Trophoblast cell (in vitro differentiated cells and primary cell): ENCODE data around the gene CLEC16A.

Experiments used
- DNase-seq, 2 donors: peaks; one replicate each; pipeline ENCODE4 v3.0.0-alpha.2; 2016
- H2AFZ ChIP-seq: 2 replicates; pipeline ENCODE4 v1.6.1; 2013; ENCODE audit warnings: low read length, moderate library complexity, mild to moderate bottlenecking; ENCODE audit not compliant: insufficient read depth, poor library complexity
- H2AK5ac ChIP-seq: 2 replicates; pipeline ENCODE4 v1.6.1; 2013; ENCODE audit warnings: mild to moderate bottlenecking, low read length
- H2BK120ac ChIP-seq: 2 replicates; pipeline ENCODE4 v1.6.1; 2013; ENCODE audit warnings: low read length, mild to moderate bottlenecking, moderate library complexity; ENCODE audit not compliant: insufficient read depth, poor library complexity
- H2BK12ac ChIP-seq: 2 replicates; pipeline ENCODE4 v1.6.1; 2013; ENCODE audit warnings: mild to moderate bottlenecking, low read length, moderate library complexity
- H2BK5ac ChIP-seq: 2 replicates; pipeline ENCODE4 v1.6.1; 2013; ENCODE audit warnings: low read length, low read depth, moderate library complexity, mild to moderate bottlenecking; ENCODE audit not compliant: poor library complexity
- H3K14ac ChIP-seq: 2 replicates; pipeline ENCODE4 v1.6.1; 2013; ENCODE audit warnings: mild to moderate bottlenecking, low read length
- H3K18ac ChIP-seq: 2 replicates; pipeline ENCODE4 v1.6.1; 2013; ENCODE audit warnings: mild to moderate bottlenecking, low read length
- H3K23ac ChIP-seq: 2 replicates; pipeline ENCODE4 v1.6.1; 2013; ENCODE audit warnings: low read length
- H3K27ac ChIP-seq: 2 replicates; pipeline ENCODE4 v1.5.1; 2013; ENCODE audit warnings: low read depth, mild to moderate bottlenecking, inconsistent platforms, low read length, moderate library complexity
- H3K27me3 ChIP-seq: 2 replicates; pipeline ENCODE4 v1.6.1; 2013; ENCODE audit warnings: inconsistent platforms, mild to moderate bottlenecking, low read length, moderate library complexity; ENCODE audit not compliant: insufficient read depth
- H3K36me3 ChIP-seq, 2 experiments: 1 replicate in 1 of 2; 2 replicates in 1 of 2; pipeline ENCODE4 v1.6.1; 2013; ENCODE audit warnings: low read length in 2 of 2, mild to moderate bottlenecking in 2 of 2, moderate library complexity in 1 of 2; ENCODE audit not compliant: insufficient read depth in 2 of 2, control insufficient read depth in 1 of 2
- H3K4ac ChIP-seq: 2 replicates; pipeline ENCODE4 v1.6.1; 2013; ENCODE audit warnings: low read depth, mild to moderate bottlenecking, low read length, moderate library complexity
- H3K4me1 ChIP-seq, 2 experiments: 1 replicate in 1 of 2; 2 replicates in 1 of 2; pipeline ENCODE4 v1.6.1; 2013; ENCODE audit warnings: low read length in 2 of 2, mild to moderate bottlenecking in 2 of 2, moderate library complexity in 1 of 2; ENCODE audit not compliant: insufficient read depth in 2 of 2, control insufficient read depth in 1 of 2
- H3K4me2 ChIP-seq: 2 replicates; pipeline ENCODE4 v1.6.1; 2013; ENCODE audit warnings: inconsistent platforms, mild to moderate bottlenecking, low read length, moderate library complexity
- H3K4me3 ChIP-seq: 2 replicates; pipeline ENCODE4 v1.5.1; 2013; ENCODE audit warnings: mild to moderate bottlenecking, low read depth, low read length, inconsistent platforms
- H3K79me1 ChIP-seq: one replicate; pipeline ENCODE4 v1.6.1; 2013; ENCODE audit warnings: low read length
- H3K79me2 ChIP-seq: 2 replicates; pipeline ENCODE4 v1.6.1; 2013; ENCODE audit warnings: low read length, mild to moderate bottlenecking; ENCODE audit not compliant: control insufficient read depth, insufficient read depth, poor library complexity
- H3K9ac ChIP-seq: 2 replicates; pipeline ENCODE4 v1.6.1; 2013; ENCODE audit warnings: mild to moderate bottlenecking, low read length
- H3K9me3 ChIP-seq: 2 replicates; pipeline ENCODE4 v1.6.1; 2013; ENCODE audit warnings: low read depth, mild to moderate bottlenecking, control low read depth, inconsistent platforms, low read length; ENCODE audit not compliant: insufficient read depth
- H4K12ac ChIP-seq: 2 replicates; pipeline ENCODE4 v1.6.1; 2013; ENCODE audit warnings: low read depth, mild to moderate bottlenecking, low read length, moderate library complexity
- H4K8ac ChIP-seq: 2 replicates; pipeline ENCODE4 v1.6.1; 2013; ENCODE audit warnings: low read depth, mild to moderate bottlenecking, low read length, moderate library complexity
- H4K91ac ChIP-seq: one replicate; pipeline ENCODE4 v1.6.1; 2013; ENCODE audit warnings: low read depth, mild to moderate bottlenecking, low read length, moderate library complexity
- WGBS: extraction: QIAGEN DNeasy Blood & Tissue Kit; methylation state at CpG from one replicate; pipeline ENCODE4 v1.1.7; 2013; ENCODE audit warnings: missing lambda C conversion rate; ENCODE audit not compliant: insufficient read length, insufficient coverage; ENCODE audit errors: extremely low coverage; 5-methylcytosine and 5-hydroxymethylcytosine counted together

The CLEC16A gene

GRCh38 chr16:10897134-10897533, 47.2 kb upstream of the CLEC16A start:
- Histone ChIP-seq H3K79me2 (no peaks in the 10 kb centered on the region), H3K9me3 (no peaks in the 10 kb centered on the region), H4K91ac (no peak overlapping the region), H3K4me3 (no peak overlapping the region), H2AFZ (no peak overlapping the region), H3K14ac (no peak overlapping the region), H4K8ac (no peak overlapping the region), H2BK5ac (no peak overlapping the region), H3K4ac (no peak overlapping the region), H3K23ac (no peak overlapping the region), H3K4me1 (no peaks in the 10 kb centered on the region), H3K9ac (no peak overlapping the region), H3K27ac (no peak overlapping the region), H3K79me1 (no peaks in the 10 kb centered on the region), H4K12ac (no peak overlapping the region), H2BK120ac (no peak overlapping the region), H2BK12ac (no peak overlapping the region), H3K18ac (no peak overlapping the region), H3K36me3 (no peaks in the 10 kb centered on the region), H3K4me2 (no peak overlapping the region), H3K27me3 (no peaks in the 10 kb centered on the region), H2AK5ac (no peak overlapping the region)
- DNase-seq = no peak
- no CpG with 5 or more reads among the region's 5 CpGs for WGBS

GRCh38 chr16:10902999-10903398, 41.4 kb upstream of the CLEC16A start:
- H3K18ac ChIP-seq = no peak overlapping the region
- no peak overlapping the region for H4K12ac ChIP-seq
- H4K91ac ChIP-seq = no peak overlapping the region
- no peak overlapping the region for H2BK5ac ChIP-seq
- H3K23ac ChIP-seq = no peak overlapping the region
- H3K27ac ChIP-seq = no peak overlapping the region
- DNase-seq = no peak
- H2AFZ ChIP-seq = no peak overlapping the region
- no peaks in the 10 kb centered on the region for H3K36me3 ChIP-seq
- no peak overlapping the region for H3K4me3 ChIP-seq
- no peak overlapping the region for H2BK120ac ChIP-seq
- no peaks in the 10 kb centered on the region for H3K27me3 ChIP-seq
- H3K9me3 ChIP-seq = peaks cover 1% of the 10 kb centered on the region
- no peak overlapping the region for H2BK12ac ChIP-seq
- no peaks in the 10 kb centered on the region for H3K4me1 ChIP-seq
- no peak overlapping the region for H4K8ac ChIP-seq
- WGBS = no CpG with 5 or more reads among the region's 1 CpG
- H3K14ac ChIP-seq = no peak overlapping the region
- H3K4me2 ChIP-seq = no peak overlapping the region
- no peak overlapping the region for H2AK5ac ChIP-seq
- H3K79me2 ChIP-seq = no peaks in the 10 kb centered on the region
- H3K4ac ChIP-seq = no peak overlapping the region
- H3K79me1 ChIP-seq = no peaks in the 10 kb centered on the region
- no peak overlapping the region for H3K9ac ChIP-seq

GRCh38 chr16:10906482-10906881, 37.9 kb upstream of the CLEC16A start:
- H3K27ac ChIP-seq = no peak overlapping the region
- H3K4me1 ChIP-seq = no peaks in the 10 kb centered on the region
- H3K23ac ChIP-seq = no peak overlapping the region
- no peak overlapping the region for H2BK12ac ChIP-seq
- no peak overlapping the region for H4K8ac ChIP-seq
- H3K27me3 ChIP-seq = no peaks in the 10 kb centered on the region
- no peak for DNase-seq
- no peak overlapping the region for H2AK5ac ChIP-seq
- H3K4me3 ChIP-seq = peak overlapping the region; percentile 4
- no peak overlapping the region for H3K9ac ChIP-seq
- no peak overlapping the region for H4K91ac ChIP-seq
- H2BK5ac ChIP-seq = no peak overlapping the region
- no peak overlapping the region for H4K12ac ChIP-seq
- H2BK120ac ChIP-seq = no peak overlapping the region
- H3K9me3 ChIP-seq = peaks cover 3% of the 10 kb centered on the region
- no CpG with 5 or more reads among the region's 19 CpGs for WGBS
- no peak overlapping the region for H3K14ac ChIP-seq
- no peak overlapping the region for H3K18ac ChIP-seq
- no peak overlapping the region for H3K4ac ChIP-seq
- no peak overlapping the region for H3K4me2 ChIP-seq
- no peaks in the 10 kb centered on the region for H3K79me1 ChIP-seq
- H3K36me3 ChIP-seq = no peaks in the 10 kb centered on the region
- H2AFZ ChIP-seq = no peak overlapping the region
- H3K79me2 ChIP-seq = no peaks in the 10 kb centered on the region

- Histone ChIP-seq H3K23ac (no peak overlapping the region), H3K36me3 (no peaks in the 10 kb centered on the region), H3K9ac (no peak overlapping the region), H3K4me1 (no peaks in the 10 kb centered on the region), H3K9me3 (peaks cover 3% of the 10 kb centered on the region), H2BK12ac (no peak overlapping the region), H3K14ac (no peak overlapping the region), H3K4me2 (no peak overlapping the region), H2BK120ac (no peak overlapping the region), H2AFZ (no peak overlapping the region), H4K91ac (no peak overlapping the region), H3K18ac (no peak overlapping the region), H3K27me3 (no peaks in the 10 kb centered on the region), H2BK5ac (no peak overlapping the region), H3K4ac (no peak overlapping the region), H2AK5ac (no peak overlapping the region), H3K79me2 (no peaks in the 10 kb centered on the region), H3K79me1 (no peaks in the 10 kb centered on the region), H3K27ac (no peak overlapping the region), H4K8ac (no peak overlapping the region), H4K12ac (no peak overlapping the region), H3K4me3 (no peak overlapping the region)
- no CpG with 5 or more reads among the region's 46 CpGs for WGBS
- no peak for DNase-seq
These were observed 37.2 kb upstream of the CLEC16A start for GRCh38 chr16:10906914-10907756.
